Endothelial cell of umbilical vein (primary cell): Measurements from ENCODE around the gene MLLT6.

Source experiments
- CTCF ChIP-seq, 2 donors: IDR thresholded peaks; 1 replicate in 1 of 2; 2 replicates in 1 of 2; pipeline ENCODE4 v1.5.1; 2011; ENCODE audit warnings: low read length in 2 of 2, mild to moderate bottlenecking in 2 of 2, moderate library complexity in 2 of 2, control low read depth in 1 of 2, inconsistent platforms in 1 of 2, low read depth in 1 of 2; ENCODE audit not compliant: insufficient read depth in 1 of 2; ENCODE audit errors: extremely low read depth in 1 of 2
- EZH2 ChIP-seq: IDR thresholded peaks from 2 replicates; pipeline ENCODE4 v1.6.1; 2012; ENCODE audit warnings: borderline replicate concordance, low read depth, mild to moderate bottlenecking, moderate library complexity, low read length, inconsistent platforms; ENCODE audit not compliant: severe bottlenecking
- FOS ChIP-seq: IDR thresholded peaks from 2 replicates; pipeline ENCODE4 v1.6.1; 2011; ENCODE audit warnings: mild to moderate bottlenecking, low read length, moderate library complexity, borderline replicate concordance; ENCODE audit not compliant: insufficient read depth
- JUN ChIP-seq: IDR thresholded peaks from 2 replicates; pipeline ENCODE4 v1.6.1; 2011; ENCODE audit warnings: borderline replicate concordance, low read depth; ENCODE audit not compliant: insufficient read length, insufficient read depth
- MAX ChIP-seq: IDR thresholded peaks from 2 replicates; pipeline ENCODE4 v1.6.1; 2011; ENCODE audit not compliant: insufficient read depth, insufficient read length
- POLR2A ChIP-seq: IDR thresholded peaks from 2 replicates; pipeline ENCODE4 v1.6.1; 2012; ENCODE audit warnings: low read depth, mild to moderate bottlenecking, control low read depth, low read length
- POLR2AphosphoS5 ChIP-seq: IDR thresholded peaks from 2 replicates; pipeline ENCODE4 v1.6.1; 2012; ENCODE audit warnings: low read depth, mild to moderate bottlenecking, control low read depth, low read length, moderate library complexity; ENCODE audit not compliant: insufficient read depth

GRCh38 chr17:38750312-38751121 lies 45.4 kb downstream of the MLLT6 start:
- TF ChIP-seq CTCF (IDR thresholded peaks at IDR 0.05; ENCODE audit: extremely low read depth in 1 of 2, insufficient read depth in 1 of 2, low read depth in 1 of 2, low read length in 2 of 2): no peak
- TF ChIP-seq FOS: no peak
- TF ChIP-seq JUN: no peak
- no peak for TF ChIP-seq POLR2A
- TF ChIP-seq MAX: no peak
- TF ChIP-seq POLR2AphosphoS5: no peak
- TF ChIP-seq EZH2: no peak
